GM18951 (cell line): ENCODE data around the gene DNAJB6.
"Not testable (repeated sequence)": the region's sequence is repeated elsewhere in the genome, so short reads cannot be mapped to it uniquely, and the experiment has no call there.

Experiments used
- POLR2A ChIP-seq: IDR thresholded peaks from 4 replicates; pipeline ENCODE4 v1.6.1; 2011; ENCODE audit warnings: mild to moderate bottlenecking; ENCODE audit not compliant: insufficient read length, insufficient read depth; ENCODE audit errors: extremely low read depth
- in situ Hi-C: fragments of 300-500 bp; cut with MboI; formaldehyde crosslinking; loops from one replicate; pipeline ENCODE4 v1.12.0; 2022; ENCODE audit warnings: low sequenced_read_pairs, mixed read lengths, inconsistent platforms; ENCODE audit not compliant: unreplicated experiment

The DNAJB6 gene

GRCh38 chr7:157306846-157307838 is 29.7 kb upstream of the DNAJB6 start:
- in situ Hi-C loops: no loop called here
- TF ChIP-seq POLR2A: no peak

DNA sequence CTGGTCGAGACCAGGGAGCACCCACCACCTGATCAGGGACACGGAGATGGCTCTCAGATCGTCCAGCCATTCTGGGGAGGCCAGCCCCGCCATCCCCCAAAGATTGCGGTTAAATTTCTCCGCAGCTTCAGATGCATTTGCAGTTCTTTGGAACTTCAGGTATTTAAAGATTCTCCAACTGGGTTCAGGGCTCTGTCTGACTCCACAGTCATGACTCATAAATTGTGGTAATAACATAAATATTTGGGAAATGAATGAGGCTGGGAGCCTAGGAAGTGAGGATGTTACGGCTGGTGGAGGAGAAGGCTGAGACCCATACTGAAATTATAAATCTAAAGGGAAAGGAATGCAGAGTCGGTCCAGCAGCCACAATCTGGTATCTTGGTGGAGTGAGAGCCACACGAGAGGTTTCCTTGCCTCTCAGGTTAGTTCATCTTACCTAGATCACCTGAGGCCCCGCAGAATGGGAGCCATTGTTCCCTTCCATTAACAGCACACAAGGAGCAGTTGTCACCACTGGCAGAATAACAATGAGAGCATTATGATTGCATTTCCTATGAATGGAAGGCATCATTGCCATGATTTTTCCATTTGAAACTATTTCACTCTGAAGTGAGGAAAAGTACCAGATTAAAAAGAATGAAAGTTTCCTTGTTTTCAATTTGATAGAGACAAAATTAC is 26.7 kb upstream of the DNAJB6 start:
- TF ChIP-seq POLR2A: no peak
- in situ Hi-C loops: no loop called here

GRCh38 chr7:157310676-157311185 is 26.1 kb upstream of the DNAJB6 start:
- no peak for TF ChIP-seq POLR2A
- in situ Hi-C loops: no loop called here

DNA sequence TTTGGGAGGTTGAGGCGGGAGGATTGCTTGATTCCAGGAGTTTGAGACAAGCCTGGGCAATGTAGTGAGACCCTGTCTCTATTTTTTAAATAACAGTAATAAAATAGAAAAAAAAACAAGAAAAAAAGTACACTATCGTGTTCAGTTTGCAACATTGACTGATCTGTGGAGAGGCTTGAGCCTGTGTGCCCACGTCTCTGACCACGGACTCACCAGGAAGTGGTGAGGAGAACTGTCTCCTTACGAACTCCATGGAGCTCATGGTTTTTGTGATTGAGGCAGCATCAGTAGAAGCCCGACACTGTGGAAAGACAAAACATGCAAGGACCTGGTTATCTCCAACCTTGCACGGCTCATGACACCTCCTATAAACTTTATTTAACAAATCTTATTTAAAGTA is 23.9 kb upstream of the DNAJB6 start:
- in situ Hi-C loops: no loop called here
- no peak for TF ChIP-seq POLR2A

DNA sequence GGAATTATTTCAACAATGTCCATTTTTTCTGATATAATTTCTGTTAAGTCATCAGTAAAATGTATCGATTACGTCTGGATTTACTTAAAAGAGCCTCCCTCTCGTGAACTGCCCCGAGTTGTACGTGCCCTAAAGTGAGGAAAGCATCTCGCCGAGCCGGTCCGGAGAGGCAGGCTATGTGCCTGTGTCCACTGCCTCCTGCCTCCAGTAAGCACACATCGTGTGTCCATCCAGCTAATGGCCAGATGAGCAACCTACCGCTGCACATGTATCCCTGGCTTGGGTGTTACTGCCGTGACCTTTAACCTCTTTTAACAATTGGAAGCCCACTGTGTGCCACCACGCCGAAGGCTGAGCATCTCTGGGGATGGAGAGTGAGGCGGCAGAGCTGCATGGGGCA is 23.2 kb upstream of the DNAJB6 start:
- in situ Hi-C loops: no loop called here
- no peak for TF ChIP-seq POLR2A

DNA sequence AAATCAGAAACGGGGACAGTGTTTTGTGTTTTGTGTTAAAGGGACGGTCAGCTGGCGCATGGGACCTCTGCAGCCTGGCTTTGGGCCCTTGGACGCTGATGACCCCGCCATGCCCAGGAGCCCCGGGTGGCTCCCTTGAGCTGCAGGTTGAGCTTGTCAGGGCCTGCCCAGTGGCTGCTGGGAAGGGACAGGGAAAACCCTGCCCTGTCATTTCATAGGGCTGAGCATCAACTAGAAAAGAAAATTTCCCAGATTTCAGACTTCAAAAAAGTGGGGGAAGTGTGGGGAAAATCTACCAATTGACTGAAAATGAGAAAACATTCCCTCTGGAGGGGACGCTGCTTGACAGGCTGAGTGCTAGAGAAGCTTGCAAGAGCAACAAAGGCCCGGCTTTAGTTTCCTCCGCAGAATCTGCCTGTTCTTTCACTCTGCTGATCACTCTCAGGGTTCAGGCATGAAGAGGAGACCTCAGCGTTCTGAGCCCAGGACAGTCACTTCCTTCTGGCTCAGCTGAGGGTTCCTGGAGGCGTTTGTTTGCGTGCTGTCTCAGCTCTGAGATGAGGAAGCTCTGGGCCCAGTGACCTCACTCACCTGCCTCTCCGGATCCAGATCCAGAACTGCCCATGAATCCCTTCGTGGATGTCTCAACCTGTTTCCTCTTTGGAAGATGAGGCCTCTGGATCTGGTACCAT is 18.6 kb upstream of the DNAJB6 start:
- TF ChIP-seq POLR2A: no peak
- in situ Hi-C loops: no loop called here

DNA sequence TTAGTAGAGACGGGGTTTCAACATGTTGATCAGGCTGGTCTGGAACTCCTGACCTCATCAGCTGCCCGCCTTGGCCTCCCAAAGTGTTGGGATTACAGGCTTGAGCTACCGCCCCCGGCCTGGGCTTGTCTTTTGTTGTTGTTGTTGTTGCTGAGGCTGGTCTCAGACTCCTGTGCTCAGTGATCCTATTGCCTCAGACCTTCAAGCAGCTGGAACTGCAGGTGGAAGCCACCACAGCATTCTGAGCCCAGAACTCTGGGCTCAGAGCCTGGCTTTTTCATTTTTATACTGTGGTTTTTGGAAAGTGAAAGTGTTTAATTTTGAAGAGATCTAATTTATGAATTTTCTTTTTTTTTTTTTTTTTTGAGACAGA is 16.2 kb upstream of the DNAJB6 start:
- in situ Hi-C loops: no loop called here
- no peak for TF ChIP-seq POLR2A

- TF ChIP-seq POLR2A: no peak
- in situ Hi-C loops: no loop called here
Measured at GRCh38 chr7:157323401-157323800, 13.4 kb upstream of the DNAJB6 start.

- in situ Hi-C loops: no loop called here
- no peak for TF ChIP-seq POLR2A
Measured at GRCh38 chr7:157329447-157329846, 7.4 kb upstream of the DNAJB6 start.

DNA sequence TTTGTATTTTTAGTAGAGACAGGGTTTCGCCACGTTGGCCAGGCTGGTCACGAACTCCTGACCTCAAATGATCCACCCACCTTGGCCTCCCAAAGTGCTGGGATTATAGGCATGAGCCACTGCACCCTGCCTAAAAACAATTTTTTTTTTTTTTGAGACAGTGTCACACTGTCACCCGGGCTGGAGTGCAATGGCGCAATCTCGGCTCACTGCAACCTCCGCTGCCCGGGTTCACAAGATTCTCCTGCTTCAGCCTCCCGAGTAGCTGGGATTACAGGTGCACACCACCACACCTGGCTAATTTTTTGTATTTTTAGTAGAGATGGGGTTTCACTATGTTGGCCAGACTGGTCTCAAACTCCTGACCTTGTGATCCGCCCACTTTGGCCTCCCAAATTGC is 6.2 kb upstream of the DNAJB6 start:
- in situ Hi-C loops: not testable (repeated sequence)

DNA sequence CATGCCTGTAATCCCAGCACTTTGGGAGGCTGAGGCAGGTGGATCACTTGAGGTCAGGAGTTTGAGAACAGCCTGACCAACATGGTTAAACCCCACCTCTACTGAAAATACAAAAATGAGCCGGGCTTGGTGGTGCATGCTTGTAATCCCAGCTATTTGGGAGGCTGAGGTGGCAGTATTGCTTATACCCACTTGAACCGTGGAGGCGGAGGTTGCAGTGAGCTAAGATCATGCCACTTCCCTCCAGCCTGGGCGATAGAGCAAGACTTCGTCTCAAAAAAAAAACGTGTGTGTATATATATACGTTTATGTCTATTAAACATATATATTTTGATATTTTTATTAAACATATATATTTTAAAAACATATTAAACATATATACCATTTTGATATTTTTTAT is 5.8 kb upstream of the DNAJB6 start:
- in situ Hi-C loops: not testable (repeated sequence)

GRCh38 chr7:157335236-157335635 is 1.6 kb upstream of the DNAJB6 start:
- no peak for TF ChIP-seq POLR2A
- in situ Hi-C loops: no loop called here

- in situ Hi-C loops: no loop called here
- TF ChIP-seq POLR2A: no peak
Measured at GRCh38 chr7:157335991-157336382, 817 bp upstream of the DNAJB6 start.
